Suprapubic skin (tissue), 4 donors: Measurements from ENCODE around the gene METTL16. TPM values are rescaled to one million over a fixed set of nuclear protein-coding genes. Genes with fewer than 3 reads are reported as not detected.
A peak's percentile ranks its signal among the peaks of the same experiment; 100 is the strongest.

Experiments used
- DNase-seq, 2 donors: peaks; one replicate each; pipeline ENCODE4 v3.0.0-alpha.2; 2019; ENCODE audit warnings: low spot score in 2 of 2
- H3K27ac ChIP-seq: fragments of 200-600 bp; sonication (generic); one replicate; pipeline ENCODE4 v1.5.1; 2019
- H3K27me3 ChIP-seq: fragments of 200-600 bp; sonication (generic); one replicate; pipeline ENCODE4 v1.5.1; 2019
- H3K36me3 ChIP-seq: fragments of 200-600 bp; sonication (generic); one replicate; pipeline ENCODE4 v1.5.1; 2019
- H3K4me1 ChIP-seq: fragments of 200-600 bp; sonication (generic); one replicate; pipeline ENCODE4 v1.5.1; 2019
- H3K4me3 ChIP-seq: fragments of 200-600 bp; sonication (generic); one replicate; pipeline ENCODE4 v1.5.1; 2019; ENCODE audit warnings: mild to moderate bottlenecking
- H3K9me3 ChIP-seq: fragments of 200-600 bp; sonication (generic); one replicate; pipeline ENCODE4 v1.5.1; 2019
- EP300 ChIP-seq: sonication (generic); formaldehyde crosslinking; IDR thresholded peaks from one replicate; pipeline ENCODE4 v1.6.1; 2017; ENCODE audit warnings: antibody characterized with exemption
- POLR2A ChIP-seq, 2 donors: fragments of 450-650 bp; IDR thresholded peaks; one replicate each; pipeline ENCODE4 v1.6.1; 2017; ENCODE audit warnings: antibody characterized with exemption in 2 of 2, mild to moderate bottlenecking in 2 of 2, moderate library complexity in 2 of 2
- POLR2AphosphoS5 ChIP-seq, 3 donors: sonication (generic); formaldehyde crosslinking; IDR thresholded peaks; one replicate each; pipeline ENCODE4 v1.6.1; 2017; ENCODE audit warnings: antibody characterized with exemption in 3 of 3
- WGBS: methylation state at CpG from one replicate; pipeline ENCODE4 v1.1.5; 2018; 5-methylcytosine and 5-hydroxymethylcytosine counted together
- total RNA-seq, 4 donors: library from RNA; depleted of rRNA; stranded (reverse); fragments of >200 nt; gene quantifications; one replicate each; pipeline ENCODE4 v1.1.0, GENCODE V29; 2016
- TF ChIP-seq, protein P1 (sequence below), 2 donors: fragments of 200-600 bp in 1 of 2; fragments of 450-650 bp in 1 of 2; sonication (generic) in 1 of 2; IDR thresholded peaks; one replicate each; pipeline ENCODE4 v1.5.1; 2016 to 2019; ENCODE audit warnings: antibody characterized with exemption in 2 of 2, mild to moderate bottlenecking in 1 of 2, moderate library complexity in 1 of 2

The METTL16 gene
- total RNA-seq, 4 donors from 2014 or later: 30.8 to 53.3 (median 35.9) TPM

GRCh38 chr17:2400474-2400866 is 111.2 kb downstream of the METTL16 start:
- no peak for TF ChIP-seq POLR2A (IDR thresholded peaks at IDR 0.05)
- TF ChIP-seq POLR2AphosphoS5 (IDR thresholded peaks at IDR 0.05): no peak
- TF ChIP-seq, protein P1, sequence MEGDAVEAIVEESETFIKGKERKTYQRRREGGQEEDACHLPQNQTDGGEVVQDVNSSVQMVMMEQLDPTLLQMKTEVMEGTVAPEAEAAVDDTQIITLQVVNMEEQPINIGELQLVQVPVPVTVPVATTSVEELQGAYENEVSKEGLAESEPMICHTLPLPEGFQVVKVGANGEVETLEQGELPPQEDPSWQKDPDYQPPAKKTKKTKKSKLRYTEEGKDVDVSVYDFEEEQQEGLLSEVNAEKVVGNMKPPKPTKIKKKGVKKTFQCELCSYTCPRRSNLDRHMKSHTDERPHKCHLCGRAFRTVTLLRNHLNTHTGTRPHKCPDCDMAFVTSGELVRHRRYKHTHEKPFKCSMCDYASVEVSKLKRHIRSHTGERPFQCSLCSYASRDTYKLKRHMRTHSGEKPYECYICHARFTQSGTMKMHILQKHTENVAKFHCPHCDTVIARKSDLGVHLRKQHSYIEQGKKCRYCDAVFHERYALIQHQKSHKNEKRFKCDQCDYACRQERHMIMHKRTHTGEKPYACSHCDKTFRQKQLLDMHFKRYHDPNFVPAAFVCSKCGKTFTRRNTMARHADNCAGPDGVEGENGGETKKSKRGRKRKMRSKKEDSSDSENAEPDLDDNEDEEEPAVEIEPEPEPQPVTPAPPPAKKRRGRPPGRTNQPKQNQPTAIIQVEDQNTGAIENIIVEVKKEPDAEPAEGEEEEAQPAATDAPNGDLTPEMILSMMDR (IDR thresholded peaks at IDR 0.05): no peak
- no peak for TF ChIP-seq EP300
- no peaks in the 10 kb centered on the region for H3K9me3 ChIP-seq
- H3K27me3 ChIP-seq: no peaks in the 10 kb centered on the region
- H3K4me3 ChIP-seq: peak overlapping the region; percentile 91
- H3K27ac ChIP-seq: peak overlapping the region; percentile 99
- DNase-seq: peak in 1 of 2 donors; percentile 83
- WGBS: 0% methylated on average over 22 of the region's 43 CpGs
- peaks cover 73% of the 10 kb centered on the region for H3K4me1 ChIP-seq
- H3K36me3 ChIP-seq: no peaks in the 10 kb centered on the region

GRCh38 chr17:2399572-2400473 is 111.9 kb downstream of the METTL16 start:
- Histone ChIP-seq H3K4me1 (peaks cover 73% of the 10 kb centered on the region), H3K27me3 (no peaks in the 10 kb centered on the region), H3K4me3 (peak overlapping the region; percentile 91), H3K36me3 (no peaks in the 10 kb centered on the region), H3K9me3 (no peaks in the 10 kb centered on the region), H3K27ac (peak overlapping the region; percentile 99)
- peak; percentile 97 for DNase-seq
- TF ChIP-seq, protein P1 (IDR thresholded peaks at IDR 0.05): no peak
- TF ChIP-seq POLR2A (IDR thresholded peaks at IDR 0.05) (peak; percentile 74 to 88), POLR2AphosphoS5 (IDR thresholded peaks at IDR 0.05) (peak in 2 of 3 donors; percentile 35 to 76), EP300 (peak; percentile 70)
- 0% methylated on average over 16 of the region's 82 CpGs for WGBS

DNA sequence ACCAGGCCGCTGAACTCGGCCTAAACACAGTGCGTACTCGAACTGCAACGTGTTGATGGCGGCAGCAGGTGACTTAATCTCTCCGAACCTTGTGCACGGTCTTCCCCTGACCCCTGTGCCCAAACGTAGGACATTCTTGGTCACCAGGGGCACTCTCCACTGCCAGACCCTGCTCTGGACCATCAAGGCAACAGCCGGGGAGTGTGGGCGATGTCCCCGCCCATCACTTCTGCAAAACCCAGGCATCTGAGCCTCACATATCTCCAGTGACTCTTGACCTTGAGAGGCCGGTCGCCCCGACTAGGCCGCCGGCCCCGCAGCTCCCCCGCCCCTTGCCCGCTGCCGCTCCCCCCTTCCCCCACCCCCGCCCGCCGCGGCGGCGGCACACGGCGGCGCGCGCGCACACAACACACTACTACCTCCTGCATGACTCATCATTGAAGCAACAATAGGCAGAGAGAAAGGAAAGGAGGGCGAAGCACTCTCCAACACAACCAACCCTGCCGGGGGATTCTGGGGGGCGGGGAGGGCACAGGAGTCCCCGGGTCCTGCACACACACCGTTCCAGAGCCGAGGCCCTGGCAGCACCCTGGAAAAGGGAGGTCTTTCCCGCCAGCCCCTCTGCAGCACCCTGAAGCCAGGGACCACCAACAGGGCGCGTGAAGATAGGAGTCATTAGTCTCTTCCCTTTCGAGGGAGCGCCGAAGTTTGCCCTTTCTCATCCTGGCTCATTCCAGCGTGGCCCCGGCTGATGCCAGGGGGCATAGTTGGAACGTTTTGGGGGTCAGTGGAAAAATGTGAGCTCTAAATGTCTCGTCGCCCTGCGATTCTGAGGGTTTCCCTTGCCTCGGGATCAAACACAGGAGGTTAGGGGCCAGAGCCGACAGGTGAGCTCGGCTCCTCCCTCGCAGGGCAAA is 112.8 kb downstream of the METTL16 start:
- H3K9me3 ChIP-seq: no peaks in the 10 kb centered on the region
- peak overlapping the region; percentile 99 for H3K27ac ChIP-seq
- peak in 1 of 2 donors; percentile 85 for DNase-seq
- peak overlapping the region; percentile 91 for H3K4me3 ChIP-seq
- 31% methylated on average over 18 of the region's 55 CpGs for WGBS
- TF ChIP-seq, protein P1 (IDR thresholded peaks at IDR 0.05): no peak
- TF ChIP-seq EP300 (no peak), POLR2A (IDR thresholded peaks at IDR 0.05) (no peak), POLR2AphosphoS5 (IDR thresholded peaks at IDR 0.05) (no peak)
- no peaks in the 10 kb centered on the region for H3K27me3 ChIP-seq
- H3K36me3 ChIP-seq: no peaks in the 10 kb centered on the region
- H3K4me1 ChIP-seq: peaks cover 73% of the 10 kb centered on the region

DNA sequence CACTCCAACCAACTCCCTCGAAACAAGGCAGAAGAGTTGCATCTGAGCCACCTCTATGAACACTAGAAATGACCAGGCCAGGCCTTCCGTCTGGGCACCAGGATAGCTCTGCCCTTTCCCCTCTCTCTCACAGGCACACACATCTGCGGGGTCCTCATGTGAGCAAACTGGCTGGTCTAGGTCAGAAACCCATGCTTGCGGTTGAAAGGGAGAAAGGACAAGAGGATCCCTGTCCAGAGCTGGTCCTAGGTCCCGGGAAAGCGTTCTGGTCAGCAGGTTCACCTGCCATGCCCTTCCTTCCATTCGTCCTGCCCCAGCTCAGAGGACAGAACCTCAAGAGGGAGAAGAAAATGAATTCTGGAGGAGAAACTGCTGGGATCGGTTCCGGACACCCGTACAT is 113.5 kb downstream of the METTL16 start:
- Histone ChIP-seq H3K36me3 (no peaks in the 10 kb centered on the region), H3K4me3 (peak overlapping the region; percentile 91), H3K27ac (peak overlapping the region; percentile 99), H3K9me3 (no peaks in the 10 kb centered on the region), H3K4me1 (peaks cover 68% of the 10 kb centered on the region), H3K27me3 (no peaks in the 10 kb centered on the region)
- WGBS: 83% methylated on average over 10 of the region's 10 CpGs
- TF ChIP-seq, protein P1 (IDR thresholded peaks at IDR 0.05): no peak
- TF ChIP-seq POLR2A (IDR thresholded peaks at IDR 0.05) (no peak), POLR2AphosphoS5 (IDR thresholded peaks at IDR 0.05) (no peak), EP300 (no peak)
- no peak for DNase-seq
